CD4-positive, alpha-beta memory T cell (primary cell): Measurements from ENCODE around the gene RPUSD2. TPM values are rescaled to one million over a fixed set of nuclear protein-coding genes. Genes with fewer than 3 reads are reported as not detected.

Experiments used
- CTCF ChIA-PET: fragments of 350-600 bp; sonication (Branson Sonifier 250); formaldehyde crosslinking; loops from one replicate; lab custom pipeline; 2021; ENCODE audit warnings: inconsistent platforms; ENCODE audit not compliant: partially characterized antibody; lab: Charles Lee
- POLR2A ChIA-PET: fragments of 350-600 bp; sonication (Branson Sonifier 250); formaldehyde crosslinking; loops from one replicate; lab custom pipeline; 2021; ENCODE audit not compliant: partially characterized antibody; lab: Charles Lee
- DNase-seq, 5 donors: peaks; one replicate each; pipeline versions ENCODE4 v3.0.0 to v3.0.0-alpha.2; 2020 to 2022; ENCODE audit warnings: mixed read lengths in 1 of 5
- H3K27ac ChIP-seq: one replicate; pipeline ENCODE4 v1.7.0; 2013; ENCODE audit warnings: low read depth, low read length
- H3K27me3 ChIP-seq: 2 replicates; pipeline ENCODE4 v1.7.0; 2013; ENCODE audit warnings: mild to moderate bottlenecking, low read length, moderate library complexity; ENCODE audit not compliant: insufficient read depth
- H3K36me3 ChIP-seq: 2 replicates; pipeline ENCODE4 v1.7.0; 2013; ENCODE audit warnings: mild to moderate bottlenecking, low read length, moderate library complexity; ENCODE audit not compliant: insufficient read depth
- H3K4me1 ChIP-seq: 2 replicates; pipeline ENCODE4 v1.7.0; 2013; ENCODE audit warnings: mild to moderate bottlenecking, low read length, moderate library complexity; ENCODE audit not compliant: insufficient read depth
- H3K4me3 ChIP-seq, 2 donors: one replicate each; pipeline ENCODE4 v1.7.0; 2013; ENCODE audit warnings: low read length in 2 of 2, mild to moderate bottlenecking in 1 of 2
- H3K9me3 ChIP-seq, 2 donors: one replicate each; pipeline ENCODE4 v1.7.0; 2013; ENCODE audit warnings: low read length in 2 of 2, control low read depth in 1 of 2; ENCODE audit not compliant: control insufficient read depth in 1 of 2
- H3K27ac Mint-ChIP-seq, 7 donors: one replicate each; pipeline ENCODE4 v1.8.0; 2020 to 2021; ENCODE audit warnings: mixed read lengths in 7 of 7, mild to moderate bottlenecking in 6 of 7, inconsistent platforms in 3 of 7, moderate library complexity in 3 of 7
- H3K27me3 Mint-ChIP-seq, 2 donors: one replicate each; pipeline ENCODE4 v1.8.0; 2020 to 2021; ENCODE audit warnings: mixed read lengths in 2 of 2
- H3K36me3 Mint-ChIP-seq, 2 donors: one replicate each; pipeline ENCODE4 v1.8.0; 2020 to 2021; ENCODE audit warnings: mixed read lengths in 2 of 2, inconsistent platforms in 1 of 2, mild to moderate bottlenecking in 1 of 2
- H3K4me1 Mint-ChIP-seq, 4 donors: one replicate each; pipeline ENCODE4 v1.8.0; 2020 to 2021; ENCODE audit warnings: mixed read lengths in 4 of 4, mild to moderate bottlenecking in 1 of 4
- H3K4me3 Mint-ChIP-seq, 8 donors: one replicate each; pipeline ENCODE4 v1.8.0; 2020 to 2021; ENCODE audit warnings: mixed read lengths in 8 of 8, mild to moderate bottlenecking in 7 of 8, moderate library complexity in 6 of 8, inconsistent platforms in 3 of 8
- H3K9me3 Mint-ChIP-seq, 8 donors: one replicate each; pipeline ENCODE4 v1.8.0; 2020 to 2021; ENCODE audit warnings: mixed read lengths in 8 of 8, mild to moderate bottlenecking in 5 of 8, inconsistent platforms in 3 of 8, moderate library complexity in 1 of 8
- intact Hi-C: fragments of 100-400 bp; cut with micrococcal nuclease; formaldehyde crosslinking; loops from one replicate; pipeline ENCODE4 v1.15.1; 2023
- polyA plus RNA-seq, 2 donors: library from polyadenylated mRNA; unstranded; fragments of 300-500 nt; fragmentation: Illumina TruSeq; gene quantifications; one replicate each; pipeline ENCODE4 v1.2.3, GENCODE V29; 2021
- total RNA-seq, 2 experiments: library from RNA; stranded (reverse); gene quantifications; one replicate each; pipeline ENCODE4 v1.2.3, GENCODE V29; 2021

RPUSD2 gene
- total and polyA plus RNA-seq, 4 experiments from 2014 or later, result 13.6 to 25.0 (median 17.3) TPM

DNA sequence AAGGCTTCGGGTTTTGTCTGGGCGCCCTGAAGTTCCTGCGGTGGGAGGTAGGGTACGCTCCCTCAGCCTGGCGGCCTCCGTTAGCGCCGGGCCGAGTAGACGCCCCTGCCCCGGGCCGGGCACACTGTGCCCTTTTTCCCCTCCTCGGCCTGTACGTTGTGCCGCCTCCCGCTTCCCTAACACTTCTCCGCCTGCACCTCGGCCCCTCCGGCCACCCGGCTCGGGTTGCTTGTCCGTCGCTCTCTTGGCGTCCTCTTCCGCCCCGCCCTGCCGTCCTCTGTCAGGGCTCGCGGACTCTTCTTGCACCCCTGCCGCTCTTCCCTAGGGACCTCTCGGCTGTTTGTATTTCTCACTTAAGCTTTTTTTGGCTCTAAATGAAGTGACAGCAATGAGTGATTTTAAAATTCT lies 25.3 kb downstream of the RPUSD2 start:
- intact Hi-C loops, result loop anchor here (1.0 to 10.0 kb wide), 7 partner anchors 25 to 523 kb away; partner anchors contain the start of genes CCDC32, DNAJC17, INO80 and RMDN3

GRCh38 chr15:40595219-40595618 lies 26.1 kb downstream of the RPUSD2 start:
- H3K4me1 Mint-ChIP-seq, result peaks cover 15 to 37% (median 26%) of the 10 kb centered on the region in 4 donors
- H3K9me3 Mint-ChIP-seq, result peaks cover 0 to 5% (median 0%) of the 10 kb centered on the region in 8 donors
- Histone ChIP-seq H3K4me3 (peak overlapping the region in 1 of 2 donors; percentile 36), H3K9me3 (no peaks in the 10 kb centered on the region), H3K4me1 (peaks cover 25% of the 10 kb centered on the region), H3K36me3 (no peaks in the 10 kb centered on the region), H3K27ac (no peak overlapping the region), H3K27me3 (no peaks in the 10 kb centered on the region)
- H3K4me3 Mint-ChIP-seq, result peak overlapping the region; percentile 93 to 100 (median 96)
- ChIA-PET CTCF (interaction anchor here (0.8 kb wide), 1 partner anchor 187 kb away, joined by 3 read pairs; no protein-coding TSS in a partner anchor), POLR2A (interaction anchor here (0.9 to 1.3 kb wide), 3 partner anchors 26 to 99 kb away, joined by 3 read pairs; partner anchors contain the start of genes CCDC32, RAD51 and RPUSD2)
- no peaks in the 10 kb centered on the region for H3K27me3 Mint-ChIP-seq
- no peak for DNase-seq
- intact Hi-C loops, result loop anchor here (10.0 kb wide), 1 partner anchor 160 kb away; the partner anchor contains the start of gene RMDN3
- H3K27ac Mint-ChIP-seq, result peak overlapping the region in 5 of 7 donors; percentile 2 to 100 (median 89)
- peaks cover 0 to 8% of the 10 kb centered on the region in 2 donors for H3K36me3 Mint-ChIP-seq

More for the DNA sequence above, 25.3 kb downstream of the RPUSD2 start:
- Histone ChIP-seq H3K36me3 (no peaks in the 10 kb centered on the region), H3K4me3 (peak overlapping the region; percentile 36 to 94), H3K9me3 (no peaks in the 10 kb centered on the region), H3K27me3 (no peaks in the 10 kb centered on the region), H3K4me1 (peaks cover 29% of the 10 kb centered on the region), H3K27ac (peak overlapping the region; percentile 90)
- Mint-ChIP-seq H3K9me3 (peaks cover 0 to 5% (median 0%) of the 10 kb centered on the region in 8 donors), H3K36me3 (peaks cover 0 to 8% of the 10 kb centered on the region in 2 donors), H3K27ac (peak overlapping the region; percentile 96 to 100 (median 99)), H3K4me1 (peaks cover 18 to 45% (median 31%) of the 10 kb centered on the region in 4 donors), H3K27me3 (peaks cover 0 to 2% of the 10 kb centered on the region in 2 donors), H3K4me3 (peak overlapping the region; percentile 93 to 100 (median 96))
- no peak for DNase-seq
- CTCF ChIA-PET, result interaction anchor here (0.8 kb wide), 1 partner anchor 188 kb away, joined by 3 read pairs; no protein-coding TSS in a partner anchor
- POLR2A ChIA-PET, result interaction anchor here (0.9 to 1.3 kb wide), 4 partner anchors 25 to 100 kb away, joined by 3 read pairs; partner anchors contain the start of genes CCDC32, RAD51 and RPUSD2

GRCh38 chr15:40595773-40596172 lies 26.7 kb downstream of the RPUSD2 start:
- no peak overlapping the region for H3K27ac ChIP-seq
- peaks cover 0 to 8% of the 10 kb centered on the region in 2 donors for H3K36me3 Mint-ChIP-seq
- ChIA-PET CTCF (no interaction called here), POLR2A (no interaction called here)
- H3K4me1 Mint-ChIP-seq, result peaks cover 14 to 32% (median 22%) of the 10 kb centered on the region in 4 donors
- H3K9me3 ChIP-seq, result no peaks in the 10 kb centered on the region
- H3K36me3 ChIP-seq, result no peaks in the 10 kb centered on the region
- DNase-seq, result no peak
- H3K27me3 Mint-ChIP-seq, result no peaks in the 10 kb centered on the region
- peaks cover 0 to 5% (median 0%) of the 10 kb centered on the region in 8 donors for H3K9me3 Mint-ChIP-seq
- intact Hi-C loops, result loop anchor here (10.0 kb wide), 1 partner anchor 159 kb away; the partner anchor contains the start of gene RMDN3
- peaks cover 21% of the 10 kb centered on the region for H3K4me1 ChIP-seq
- no peak overlapping the region for H3K4me3 ChIP-seq
- H3K27ac Mint-ChIP-seq, result no peak overlapping the region
- no peaks in the 10 kb centered on the region for H3K27me3 ChIP-seq
- H3K4me3 Mint-ChIP-seq, result no peak overlapping the region

GRCh38 chr15:40597024-40597423 lies 27.9 kb downstream of the RPUSD2 start:
- Mint-ChIP-seq H3K4me1 (peaks cover 14 to 27% (median 20%) of the 10 kb centered on the region in 4 donors), H3K27ac (no peak overlapping the region), H3K36me3 (peaks cover 0 to 8% of the 10 kb centered on the region in 2 donors), H3K9me3 (peaks cover 0 to 5% (median 0%) of the 10 kb centered on the region in 8 donors), H3K27me3 (no peaks in the 10 kb centered on the region), H3K4me3 (no peak overlapping the region)
- Histone ChIP-seq H3K4me1 (peaks cover 21% of the 10 kb centered on the region), H3K9me3 (no peaks in the 10 kb centered on the region), H3K4me3 (no peak overlapping the region), H3K36me3 (no peaks in the 10 kb centered on the region), H3K27ac (no peak overlapping the region), H3K27me3 (no peaks in the 10 kb centered on the region)
- intact Hi-C loops, result loop anchor here (10.0 kb wide), 1 partner anchor 158 kb away; the partner anchor contains the start of gene RMDN3
- ChIA-PET POLR2A (no interaction called here), CTCF (no interaction called here)
- no peak for DNase-seq

- H3K4me1 Mint-ChIP-seq, result peaks cover 12 to 20% (median 15%) of the 10 kb centered on the region in 4 donors
Observed at GRCh38 chr15:40598126-40598525, 29.0 kb downstream of the RPUSD2 start.

DNA sequence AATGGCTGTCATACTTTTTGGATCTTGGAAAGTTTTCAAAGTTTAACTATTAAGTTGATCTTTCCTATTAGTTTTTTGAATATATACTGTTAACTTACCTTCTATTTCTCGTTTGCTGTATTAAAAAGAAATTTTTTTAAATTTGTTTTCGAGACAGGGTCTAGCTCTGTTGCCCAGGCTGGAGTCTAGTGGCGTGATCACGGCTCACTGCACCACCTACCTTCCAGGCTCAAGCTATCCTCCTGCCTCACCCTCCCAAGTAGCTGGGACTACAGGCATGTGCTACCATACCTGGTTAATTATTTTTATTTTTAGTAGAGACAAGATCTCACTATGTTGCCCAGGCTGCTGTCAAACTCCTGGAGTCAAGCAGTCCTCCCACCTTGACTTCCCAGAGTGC lies 29.6 kb downstream of the RPUSD2 start:
- peaks cover 0 to 4% (median 0%) of the 10 kb centered on the region in 8 donors for H3K9me3 Mint-ChIP-seq
- Histone ChIP-seq H3K27me3 (no peaks in the 10 kb centered on the region), H3K4me1 (peaks cover 11% of the 10 kb centered on the region), H3K27ac (no peak overlapping the region), H3K9me3 (no peaks in the 10 kb centered on the region), H3K36me3 (no peaks in the 10 kb centered on the region), H3K4me3 (no peak overlapping the region)
- H3K36me3 Mint-ChIP-seq, result peaks cover 0 to 5% of the 10 kb centered on the region in 2 donors
- no peak for DNase-seq
- no peaks in the 10 kb centered on the region for H3K27me3 Mint-ChIP-seq
- H3K27ac Mint-ChIP-seq, result no peak overlapping the region
- H3K4me3 Mint-ChIP-seq, result no peak overlapping the region
- intact Hi-C loops, result loop anchor here (10.0 kb wide), 1 partner anchor 156 kb away; the partner anchor contains the start of gene RMDN3
- ChIA-PET POLR2A (interaction anchor here (1.1 to 1.7 kb wide), 2 partner anchors 29 to 34 kb away, joined by 4 to 5 read pairs; partner anchors contain the start of genes CCDC32 and RPUSD2), CTCF (interaction anchor here (0.7 to 6.4 kb wide), 5 partner anchors 9 to 633 kb away, joined by 3 to 58 read pairs (median 3); partner anchors contain the start of gene CHP1)
- peaks cover 8 to 14% (median 11%) of the 10 kb centered on the region in 4 donors for H3K4me1 Mint-ChIP-seq

More at GRCh38 chr15:40598126-40598525, 29.0 kb downstream of the RPUSD2 start:
- Histone ChIP-seq H3K36me3 (no peaks in the 10 kb centered on the region), H3K27me3 (no peaks in the 10 kb centered on the region), H3K9me3 (no peaks in the 10 kb centered on the region), H3K4me3 (no peak overlapping the region), H3K4me1 (peaks cover 16% of the 10 kb centered on the region), H3K27ac (no peak overlapping the region)
- Mint-ChIP-seq H3K9me3 (peaks cover 0 to 5% (median 0%) of the 10 kb centered on the region in 8 donors), H3K27ac (no peak overlapping the region), H3K36me3 (peaks cover 0 to 7% of the 10 kb centered on the region in 2 donors), H3K4me3 (no peak overlapping the region), H3K27me3 (no peaks in the 10 kb centered on the region)
- intact Hi-C loops, result loop anchor here (10.0 kb wide), 1 partner anchor 157 kb away; the partner anchor contains the start of gene RMDN3
- CTCF ChIA-PET, result interaction anchor here (0.7 to 6.4 kb wide), 3 partner anchors 9 to 132 kb away, joined by 3 to 58 read pairs (median 3); no protein-coding TSS in a partner anchor
- no peak for DNase-seq
- POLR2A ChIA-PET, result interaction anchor here (1.7 kb wide), 1 partner anchor 29 kb away, joined by 5 read pairs; the partner anchor contains the start of gene RPUSD2

DNA sequence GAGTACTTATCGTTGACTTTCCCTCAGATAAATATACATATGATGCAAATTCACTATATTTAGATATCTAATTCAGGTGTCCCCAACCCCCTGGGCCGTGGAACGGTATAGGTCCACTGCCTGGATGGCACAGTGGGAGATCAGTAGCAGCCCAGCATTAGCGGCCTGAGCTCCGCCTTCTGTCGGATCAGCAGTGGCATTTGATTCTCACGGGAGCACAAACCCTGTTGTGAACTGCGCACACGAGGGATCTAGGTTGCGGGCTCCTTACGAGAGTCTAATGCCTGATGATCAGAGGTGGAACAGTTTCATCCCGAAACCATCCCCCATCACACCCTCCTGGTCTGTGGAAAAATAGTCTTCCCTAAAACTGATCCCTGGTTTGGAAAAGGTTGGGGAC lies 31.9 kb downstream of the RPUSD2 start:
- Mint-ChIP-seq H3K4me3 (no peak overlapping the region), H3K36me3 (no peaks in the 10 kb centered on the region), H3K4me1 (peaks cover 0 to 1% (median 0%) of the 10 kb centered on the region in 4 donors), H3K27me3 (no peaks in the 10 kb centered on the region), H3K27ac (no peak overlapping the region), H3K9me3 (no peaks in the 10 kb centered on the region)
- CTCF ChIA-PET, result interaction anchor here (1.5 to 6.4 kb wide), 2 partner anchors 9 to 11 kb away, joined by 5 to 58 read pairs; no protein-coding TSS in a partner anchor
- Histone ChIP-seq H3K4me3 (no peak overlapping the region), H3K9me3 (no peaks in the 10 kb centered on the region), H3K27me3 (no peaks in the 10 kb centered on the region), H3K27ac (no peak overlapping the region), H3K36me3 (no peaks in the 10 kb centered on the region), H3K4me1 (no peaks in the 10 kb centered on the region)
- no peak for DNase-seq
- intact Hi-C loops, result no loop called here
- POLR2A ChIA-PET, result no interaction called here
